Muscle layer of duodenum (tissue), 2 donors: ENCODE results near the gene CD93.
A peak's percentile ranks its signal among the peaks of the same experiment; 100 is the strongest.

ENCODE experiments used
- H3K27ac ChIP-seq: one replicate; pipeline ENCODE4 v1.7.0; 2013; ENCODE audit warnings: mild to moderate bottlenecking, low read length
- H3K27me3 ChIP-seq: one replicate; pipeline ENCODE4 v1.7.0; 2013; ENCODE audit warnings: low read depth, mild to moderate bottlenecking, control low read depth, low read length
- H3K36me3 ChIP-seq, 2 donors: one replicate each; pipeline ENCODE4 v1.7.0; 2013; ENCODE audit warnings: low read length in 2 of 2, control low read depth in 1 of 2, mild to moderate bottlenecking in 1 of 2; ENCODE audit not compliant: insufficient read depth in 2 of 2, control insufficient read depth in 1 of 2
- H3K4me1 ChIP-seq, 2 donors: one replicate each; pipeline ENCODE4 v1.7.0; 2013; ENCODE audit warnings: low read length in 2 of 2, mild to moderate bottlenecking in 2 of 2, control low read depth in 1 of 2, moderate library complexity in 1 of 2; ENCODE audit not compliant: insufficient read depth in 2 of 2, control insufficient read depth in 1 of 2
- H3K4me3 ChIP-seq, 2 donors: one replicate each; pipeline ENCODE4 v1.7.0; 2013; ENCODE audit warnings: low read length in 2 of 2, low read depth in 1 of 2, mild to moderate bottlenecking in 1 of 2
- H3K9me3 ChIP-seq, 2 donors: one replicate each; pipeline ENCODE4 v1.7.0; 2013; ENCODE audit warnings: low read length in 2 of 2, control low read depth in 1 of 2, mild to moderate bottlenecking in 1 of 2; ENCODE audit not compliant: control insufficient read depth in 1 of 2
- donor health status: healthy.

CD93 gene

DNA sequence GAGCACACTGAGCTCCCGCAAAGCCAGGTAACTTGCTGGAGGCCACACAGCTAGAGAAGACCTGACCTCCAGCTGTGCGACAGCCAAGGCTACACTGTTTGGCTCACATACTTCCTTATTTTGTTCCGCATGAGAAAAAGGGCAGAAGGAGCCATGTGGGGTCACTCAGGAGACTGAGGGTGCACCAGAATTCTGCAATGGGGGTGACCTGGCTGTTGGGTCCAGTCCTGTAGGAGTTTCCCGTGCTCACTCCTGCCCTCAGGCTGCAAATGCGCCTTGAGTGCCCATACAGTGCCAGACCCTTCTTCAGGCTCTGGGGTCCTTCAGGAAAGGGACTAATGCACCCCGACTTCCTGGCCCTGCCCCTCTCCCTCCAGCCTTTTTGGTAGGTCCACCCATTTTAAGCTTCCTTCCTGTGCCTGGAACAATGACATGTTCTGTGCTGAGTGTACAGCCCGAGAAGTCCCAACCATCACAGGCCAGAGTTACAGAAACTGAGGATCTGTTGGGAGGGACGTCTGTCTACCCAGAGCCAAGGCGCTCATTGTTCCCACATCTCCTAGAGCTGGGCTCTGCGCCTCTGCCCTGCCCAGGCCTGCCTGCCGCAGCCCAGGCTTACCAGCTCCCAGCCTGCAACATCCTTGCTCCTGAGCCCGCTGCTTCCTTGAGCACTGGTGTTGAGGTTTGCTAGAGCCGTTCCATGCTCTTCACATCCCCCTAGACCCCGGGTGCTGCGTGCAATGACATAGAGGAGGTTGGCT lies 33.5 kb upstream of the CD93 start:
- no peaks in the 10 kb centered on the region for H3K9me3 ChIP-seq
- no peaks in the 10 kb centered on the region for H3K36me3 ChIP-seq
- H3K4me1 ChIP-seq, result no peaks in the 10 kb centered on the region
- no peaks in the 10 kb centered on the region for H3K27me3 ChIP-seq
- no peak overlapping the region for H3K4me3 ChIP-seq
- H3K27ac ChIP-seq, result no peak overlapping the region

DNA sequence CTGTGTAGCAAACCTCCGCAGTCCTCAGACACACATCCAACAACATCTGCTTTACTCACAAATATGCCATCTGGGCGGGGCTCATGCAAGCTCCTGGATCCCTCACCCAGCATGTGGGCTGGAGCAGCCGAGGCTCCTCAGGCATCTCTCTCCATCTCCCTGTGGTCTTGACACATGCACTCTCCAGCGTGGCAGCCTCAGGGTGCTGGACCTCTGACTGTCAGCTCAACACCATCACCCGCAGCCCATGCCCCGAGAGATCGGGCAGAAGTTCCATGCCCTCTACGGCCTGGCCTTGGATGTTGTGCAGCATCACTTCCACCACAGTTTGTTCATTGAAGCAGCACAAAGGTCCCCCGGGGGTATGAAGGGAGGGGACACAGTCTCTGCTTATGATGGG lies 32.6 kb upstream of the CD93 start:
- Histone ChIP-seq H3K27me3 (no peaks in the 10 kb centered on the region), H3K36me3 (no peaks in the 10 kb centered on the region), H3K9me3 (no peaks in the 10 kb centered on the region), H3K27ac (no peak overlapping the region), H3K4me3 (no peak overlapping the region), H3K4me1 (no peaks in the 10 kb centered on the region)

DNA sequence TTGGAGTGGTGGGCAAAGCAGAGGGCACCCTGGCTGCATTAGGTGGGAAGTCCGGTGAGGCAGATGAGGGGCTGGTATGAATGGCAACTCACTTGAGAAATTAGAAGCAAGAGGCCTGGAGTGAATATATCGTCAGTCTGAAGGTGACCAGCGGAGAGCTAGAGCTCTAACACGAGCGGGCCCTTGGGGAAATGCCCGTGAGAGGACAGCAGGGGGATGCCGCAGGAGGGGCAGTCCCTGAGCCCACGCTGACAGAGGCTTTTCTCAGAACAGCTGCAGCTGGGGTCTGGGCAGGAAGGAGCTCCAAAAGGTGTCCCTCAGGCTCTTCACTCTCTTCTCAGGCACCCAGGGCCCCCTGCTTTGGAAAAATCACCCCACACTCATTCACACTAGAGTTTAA lies 32.0 kb upstream of the CD93 start:
- H3K4me3 ChIP-seq, result no peak overlapping the region
- H3K27me3 ChIP-seq, result no peaks in the 10 kb centered on the region
- H3K9me3 ChIP-seq, result no peaks in the 10 kb centered on the region
- no peaks in the 10 kb centered on the region for H3K4me1 ChIP-seq
- no peaks in the 10 kb centered on the region for H3K36me3 ChIP-seq
- no peak overlapping the region for H3K27ac ChIP-seq

DNA sequence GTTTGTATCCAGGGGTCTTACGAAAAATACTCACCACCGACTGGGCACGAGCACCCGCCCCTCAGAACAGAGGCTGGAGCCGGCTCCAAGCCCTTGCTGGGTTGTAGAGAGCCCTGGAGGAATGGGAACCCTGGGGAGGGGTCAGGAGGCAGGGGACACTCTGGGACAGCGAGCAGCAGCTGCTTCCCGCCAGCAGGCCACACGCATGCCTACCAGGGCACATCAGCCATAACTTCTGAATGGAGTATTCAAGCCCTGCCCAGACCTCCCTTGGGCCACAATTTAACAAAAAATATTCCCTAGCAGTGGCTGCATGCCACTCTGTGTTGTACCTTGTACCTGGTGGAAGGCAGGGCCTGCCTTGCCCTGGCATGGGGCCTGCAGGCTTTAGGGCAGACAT lies 31.6 kb upstream of the CD93 start:
- Histone ChIP-seq H3K9me3 (no peaks in the 10 kb centered on the region), H3K27me3 (no peaks in the 10 kb centered on the region), H3K36me3 (no peaks in the 10 kb centered on the region), H3K4me1 (no peaks in the 10 kb centered on the region), H3K27ac (no peak overlapping the region), H3K4me3 (no peak overlapping the region)

DNA sequence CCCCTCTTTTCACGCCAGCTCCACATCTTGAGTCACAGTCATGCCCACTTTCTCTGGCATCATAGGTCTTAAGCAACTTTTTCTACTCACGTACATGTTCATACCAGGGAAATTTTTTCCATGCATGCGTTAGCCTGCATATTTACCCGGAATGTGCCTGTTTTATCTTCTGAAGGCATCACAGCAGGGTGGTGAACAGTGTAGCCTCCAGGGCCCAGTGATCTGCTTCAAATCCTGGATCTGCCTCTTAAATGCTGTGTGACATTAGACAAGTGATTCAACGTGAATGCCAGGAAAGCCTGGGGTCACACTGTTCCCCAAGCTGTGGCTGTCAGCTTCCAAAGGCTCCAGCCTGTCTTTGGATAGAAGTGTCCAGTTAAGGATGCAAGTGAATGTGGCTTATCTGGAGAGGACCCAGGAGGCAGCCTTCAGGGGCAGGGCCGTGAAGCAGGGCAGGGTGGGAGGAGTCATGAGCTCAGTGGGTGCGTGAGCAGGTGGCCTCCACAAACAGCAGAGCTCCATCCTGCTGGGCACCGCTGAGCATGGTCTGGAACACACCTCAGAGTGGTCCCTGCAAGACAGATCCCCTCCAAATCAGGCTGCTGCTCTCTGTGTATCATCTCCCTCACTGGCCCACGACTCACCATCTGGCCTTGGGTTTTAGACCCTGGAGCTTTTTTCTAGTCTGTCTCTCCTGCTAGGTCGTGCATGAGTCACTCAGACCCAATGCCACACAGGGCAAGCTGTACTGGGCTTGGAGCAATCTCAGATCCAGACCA lies 30.4 kb upstream of the CD93 start:
- no peaks in the 10 kb centered on the region for H3K36me3 ChIP-seq
- no peaks in the 10 kb centered on the region for H3K27me3 ChIP-seq
- peak overlapping the region; percentile 0 for H3K27ac ChIP-seq
- H3K4me3 ChIP-seq, result no peak overlapping the region
- no peaks in the 10 kb centered on the region for H3K9me3 ChIP-seq
- no peaks in the 10 kb centered on the region for H3K4me1 ChIP-seq

DNA sequence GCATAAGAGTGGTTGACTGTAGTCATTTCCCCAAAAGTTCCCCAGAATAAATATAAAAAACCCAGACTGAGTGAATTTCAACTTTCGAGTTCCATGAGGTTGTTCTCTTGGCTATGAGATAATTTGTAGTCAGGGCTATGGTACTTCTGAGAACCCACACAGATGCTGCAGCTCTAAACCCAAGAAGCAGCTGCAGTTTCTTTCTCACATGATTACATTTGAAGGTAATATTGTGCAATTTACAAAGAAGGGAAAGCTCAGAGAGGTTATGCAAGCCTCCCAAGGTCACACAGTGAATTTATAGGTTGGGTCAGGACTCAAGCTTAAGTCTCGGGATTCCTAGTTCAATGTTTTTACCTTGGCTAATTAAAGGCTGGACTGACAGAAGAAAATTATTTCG lies 29.7 kb upstream of the CD93 start:
- H3K4me1 ChIP-seq, result no peaks in the 10 kb centered on the region
- H3K27me3 ChIP-seq, result no peaks in the 10 kb centered on the region
- H3K9me3 ChIP-seq, result no peaks in the 10 kb centered on the region
- H3K27ac ChIP-seq, result peak overlapping the region; percentile 0
- H3K4me3 ChIP-seq, result no peak overlapping the region
- no peaks in the 10 kb centered on the region for H3K36me3 ChIP-seq

DNA sequence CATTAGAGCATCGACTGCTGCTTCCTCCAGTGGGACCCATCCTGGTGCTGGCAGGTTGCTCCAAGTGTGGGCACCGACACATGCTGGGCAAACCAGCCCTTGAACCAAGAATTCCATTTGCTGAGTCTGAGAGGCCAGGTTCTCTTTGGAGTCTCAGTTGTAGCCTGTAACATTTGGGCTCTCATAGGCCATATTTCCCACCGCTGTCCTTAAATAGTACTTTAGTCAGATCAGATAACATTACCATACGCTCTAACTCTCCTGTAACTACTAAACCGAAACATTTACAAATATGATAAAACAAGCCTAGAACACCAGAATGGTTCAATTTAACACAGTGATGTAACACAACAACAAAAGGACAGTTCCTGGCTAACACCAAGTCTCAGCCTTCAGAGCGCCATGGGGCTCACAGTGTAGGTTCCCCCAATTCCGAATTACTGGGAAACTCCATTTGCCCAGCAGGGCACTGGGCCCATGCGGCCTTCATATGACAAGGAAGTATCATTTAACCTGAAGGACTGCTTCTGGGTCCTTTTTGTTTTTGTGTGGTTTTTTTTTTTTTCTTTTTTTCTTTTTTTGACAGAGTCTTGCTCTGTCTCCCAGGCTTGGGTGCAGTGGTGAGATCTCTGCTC lies 28.4 kb upstream of the CD93 start:
- Histone ChIP-seq H3K4me1 (no peaks in the 10 kb centered on the region), H3K4me3 (no peak overlapping the region), H3K27me3 (no peaks in the 10 kb centered on the region), H3K36me3 (no peaks in the 10 kb centered on the region), H3K9me3 (no peaks in the 10 kb centered on the region), H3K27ac (peak overlapping the region; percentile 30)

DNA sequence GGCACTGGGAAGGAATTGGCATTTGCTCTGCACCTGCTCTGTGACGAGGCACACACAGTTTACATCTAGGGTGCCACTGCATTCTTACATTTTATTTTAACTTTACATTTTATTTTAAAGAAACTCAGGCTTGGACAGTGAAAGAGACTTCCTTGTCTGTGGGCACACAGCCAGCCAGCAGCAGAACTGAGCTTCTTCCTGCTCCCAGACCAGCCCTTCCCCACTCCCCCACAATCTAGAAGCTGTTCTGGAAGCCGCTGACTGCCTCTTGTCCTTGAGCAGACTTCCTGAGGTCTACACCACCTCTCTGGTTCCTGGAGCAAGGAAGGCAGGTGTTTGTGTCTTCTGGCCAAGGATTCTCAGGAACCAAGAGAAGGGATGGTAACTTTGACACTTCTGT lies 27.9 kb upstream of the CD93 start:
- Histone ChIP-seq H3K9me3 (no peaks in the 10 kb centered on the region), H3K27me3 (no peaks in the 10 kb centered on the region), H3K4me1 (no peaks in the 10 kb centered on the region), H3K36me3 (no peaks in the 10 kb centered on the region), H3K4me3 (no peak overlapping the region), H3K27ac (peak overlapping the region; percentile 30)

DNA sequence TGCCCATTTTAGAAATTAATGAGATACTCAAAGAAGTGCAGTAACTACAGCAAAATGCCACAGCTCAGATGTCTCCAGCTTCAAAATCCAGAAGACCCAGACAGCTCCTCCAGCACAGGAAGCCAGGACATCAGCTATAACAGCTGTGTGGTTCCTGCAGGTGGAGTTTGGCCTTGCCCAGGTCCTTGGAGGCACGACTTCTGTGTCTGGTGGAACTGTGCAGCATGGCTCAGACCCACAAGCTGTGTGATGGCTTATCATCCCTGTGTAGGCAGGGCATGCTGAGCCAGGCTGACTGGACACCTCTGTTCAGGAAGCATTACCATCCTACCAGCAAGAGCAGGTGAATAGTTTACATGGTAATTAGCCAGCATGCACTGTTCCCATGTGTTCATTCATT lies 26.5 kb upstream of the CD93 start:
- no peak overlapping the region for H3K4me3 ChIP-seq

DNA sequence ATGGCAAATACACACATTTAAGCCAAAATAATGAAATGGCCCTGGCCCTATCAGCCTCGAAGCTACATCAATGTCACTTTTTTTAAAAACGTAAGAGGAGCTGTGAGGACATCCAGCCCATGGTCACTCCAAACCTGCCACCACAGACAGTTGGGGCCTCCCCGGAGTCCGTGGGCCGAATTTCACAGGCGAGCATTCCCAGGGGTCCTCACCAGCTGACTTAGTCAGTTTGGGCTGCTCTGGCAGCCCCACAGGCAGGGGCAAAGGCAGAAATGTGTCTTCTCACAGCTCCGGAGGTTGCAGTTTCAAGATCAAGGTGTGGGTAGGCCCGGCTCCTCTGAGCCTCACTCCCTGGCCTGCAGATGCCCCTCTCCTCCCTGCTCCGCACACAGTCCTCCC lies 25.8 kb upstream of the CD93 start:
- no peaks in the 10 kb centered on the region for H3K36me3 ChIP-seq
- H3K4me1 ChIP-seq, result peaks cover 0 to under 1% of the 10 kb centered on the region in 2 donors
- no peaks in the 10 kb centered on the region for H3K9me3 ChIP-seq
- no peak overlapping the region for H3K4me3 ChIP-seq
- no peak overlapping the region for H3K27ac ChIP-seq
- no peaks in the 10 kb centered on the region for H3K27me3 ChIP-seq

More for the DNA sequence above, 26.5 kb upstream of the CD93 start:
- no peaks in the 10 kb centered on the region for H3K9me3 ChIP-seq
- no peak overlapping the region for H3K27ac ChIP-seq
- H3K36me3 ChIP-seq, result no peaks in the 10 kb centered on the region
- H3K27me3 ChIP-seq, result no peaks in the 10 kb centered on the region
- H3K4me1 ChIP-seq, result no peaks in the 10 kb centered on the region

DNA sequence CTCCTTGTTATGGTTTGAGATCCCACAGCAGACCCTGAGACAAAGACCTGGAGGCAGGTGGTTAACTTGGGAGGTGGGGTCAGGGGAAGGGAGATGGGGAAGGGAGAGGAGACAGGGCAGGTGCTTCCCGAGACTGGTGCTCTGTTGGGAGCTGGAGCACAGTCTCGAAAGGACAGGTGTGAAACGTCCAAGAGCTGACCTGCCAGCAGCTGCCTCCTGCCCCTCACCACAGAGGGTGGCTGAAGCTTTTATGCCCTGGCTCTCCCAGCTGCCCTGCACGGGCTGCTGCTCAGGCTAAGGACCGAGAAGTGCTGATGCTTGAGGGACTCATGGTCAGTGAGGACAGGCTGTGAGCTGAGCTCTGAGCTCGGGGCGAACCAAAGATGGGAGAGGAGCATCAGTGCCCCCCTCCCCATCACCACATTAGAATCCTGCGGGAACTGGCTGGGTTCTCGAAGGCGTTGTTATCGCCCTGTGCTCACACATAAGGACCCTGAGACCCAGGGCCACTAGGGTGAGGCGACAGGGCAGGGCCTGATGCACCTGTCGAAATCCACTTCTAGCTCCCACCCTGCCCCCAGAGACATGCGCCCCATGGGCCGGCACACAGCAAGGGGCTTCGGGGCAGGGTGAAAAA lies 25.3 kb upstream of the CD93 start:
- Histone ChIP-seq H3K4me1 (peaks cover 4 to 5% of the 10 kb centered on the region in 2 donors), H3K27ac (no peak overlapping the region), H3K9me3 (no peaks in the 10 kb centered on the region), H3K4me3 (no peak overlapping the region), H3K27me3 (no peaks in the 10 kb centered on the region), H3K36me3 (no peaks in the 10 kb centered on the region)
